NB4 (cell line): ENCODE results near the gene VPS13C.

Experiments used
- DNase-seq: peaks from one replicate; pipeline ENCODE4 v3.0.0; 2010; ENCODE audit warnings: low read depth
- H3K4me3 ChIP-seq: one replicate; pipeline ENCODE4 v1.5.1; 2011; ENCODE audit warnings: mild to moderate bottlenecking, low read depth, low read length, moderate library complexity
- CTCF ChIP-seq: IDR thresholded peaks from one replicate; pipeline ENCODE4 v1.5.1; 2012; ENCODE audit warnings: low read depth, low read length
- MAX ChIP-seq: IDR thresholded peaks from 2 replicates; pipeline ENCODE4 v1.6.1; 2011; ENCODE audit warnings: low read depth, low read length
- MYC ChIP-seq: IDR thresholded peaks from 2 replicates; pipeline ENCODE4 v1.6.1; 2011; ENCODE audit warnings: low read depth, low read length
- POLR2A ChIP-seq: IDR thresholded peaks from 2 replicates; pipeline ENCODE4 v1.6.1; 2011; ENCODE audit warnings: mild to moderate bottlenecking; ENCODE audit not compliant: insufficient read length; ENCODE audit errors: extremely low read depth

VPS13C gene

DNA sequence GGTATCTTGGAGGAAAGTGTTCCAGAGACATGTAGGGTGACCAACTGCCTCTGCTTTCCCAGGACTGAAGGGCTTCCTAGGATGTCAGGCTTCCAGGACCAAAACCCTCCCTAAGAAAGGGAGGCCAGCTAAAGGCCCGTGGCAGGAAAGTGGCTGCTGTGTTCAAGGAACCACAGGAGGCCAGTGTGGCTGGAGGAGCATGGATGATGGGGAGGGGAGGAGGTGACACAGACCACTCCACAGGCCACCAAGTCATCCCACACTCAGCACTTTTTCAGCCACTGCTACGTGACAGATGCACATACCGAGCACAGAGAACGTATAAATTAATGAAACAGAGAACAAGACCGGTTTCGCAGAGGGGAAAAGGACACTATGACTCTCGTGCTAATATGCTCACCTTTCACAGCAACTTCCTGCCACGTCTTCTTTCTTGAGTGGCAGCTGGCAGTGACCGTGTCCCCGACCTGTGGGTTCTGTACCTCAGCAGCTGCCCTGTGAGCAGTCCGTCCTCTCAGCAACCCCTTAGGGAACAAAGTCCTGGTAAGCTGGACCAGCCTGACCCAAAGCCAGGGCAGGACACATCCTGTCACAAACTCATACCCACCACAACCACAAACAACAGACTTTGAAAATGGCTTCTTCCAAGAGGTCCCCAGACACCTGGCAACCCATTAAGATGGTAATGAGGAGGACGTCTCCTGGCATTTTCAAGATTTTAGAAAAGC is 244.7 kb downstream of the VPS13C start:
- TF ChIP-seq CTCF: no peak
- no peak for TF ChIP-seq MAX
- no peak for TF ChIP-seq MYC
- no peak for DNase-seq

DNA sequence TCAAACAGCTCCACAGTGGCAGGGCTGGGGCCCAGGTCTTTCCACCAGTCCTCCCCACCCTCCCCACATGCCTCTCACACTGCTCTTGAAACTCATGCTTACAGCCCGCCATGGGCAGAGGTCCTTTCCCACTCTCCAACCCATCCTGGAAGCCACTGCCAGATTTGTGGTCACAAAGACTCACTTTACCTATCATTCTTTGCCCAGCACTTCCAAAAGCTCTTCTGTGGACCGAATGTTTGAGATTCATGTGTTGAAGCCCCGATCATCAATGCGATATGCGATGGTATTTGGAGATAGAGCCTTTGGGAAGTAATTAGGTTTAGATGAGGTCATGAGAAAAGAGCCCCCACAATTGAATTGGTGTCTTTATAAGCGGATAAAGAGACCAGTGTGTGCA is 247.8 kb downstream of the VPS13C start:
- TF ChIP-seq MYC (no peak), CTCF (no peak), POLR2A (no peak), MAX (no peak)
- no peak for DNase-seq
- H3K4me3 ChIP-seq: no peak overlapping the region

More for the DNA sequence above, 244.7 kb downstream of the VPS13C start:
- no peak overlapping the region for H3K4me3 ChIP-seq

- DNase-seq: no peak
- H3K4me3 ChIP-seq: no peak overlapping the region
- TF ChIP-seq MYC: no peak
These were observed 248.3 kb downstream of the VPS13C start for GRCh38 chr15:61811952-61812351.

- no peak overlapping the region for H3K4me3 ChIP-seq
- DNase-seq: no peak
- no peak for TF ChIP-seq CTCF
- TF ChIP-seq POLR2A: no peak
- TF ChIP-seq MYC: no peak
- no peak for TF ChIP-seq MAX
These were observed 251.0 kb downstream of the VPS13C start for GRCh38 chr15:61809216-61809615.

DNA sequence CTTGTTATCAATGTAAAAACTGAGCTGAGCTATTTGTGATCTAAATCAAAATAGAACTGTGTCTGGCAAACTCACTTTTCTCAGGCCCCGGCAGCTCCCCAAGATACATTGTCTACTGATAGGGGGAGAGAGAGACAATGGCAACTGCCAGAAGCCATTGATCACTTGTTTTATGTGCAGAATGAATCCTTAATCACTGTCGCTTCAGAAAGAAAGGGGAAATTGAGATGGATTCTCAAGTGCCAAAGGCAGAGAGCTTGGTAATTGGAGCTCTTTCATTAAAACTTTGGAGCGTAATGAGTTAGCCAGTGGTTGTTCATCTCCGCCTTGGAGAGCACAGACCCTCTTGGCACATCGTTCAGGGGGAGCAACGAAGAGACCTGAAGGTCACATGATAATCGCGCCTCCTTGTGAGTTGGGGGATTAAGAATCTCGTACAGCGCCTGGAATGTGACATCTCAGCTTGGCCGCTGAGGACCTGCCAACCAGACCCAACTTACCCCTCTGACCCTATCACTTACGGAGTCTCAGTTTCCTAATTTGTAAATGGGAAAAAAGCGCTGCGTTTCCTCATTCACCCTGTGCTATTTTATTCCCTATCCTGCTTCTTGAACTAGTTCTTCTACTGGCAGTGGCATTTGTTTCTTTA is 252.8 kb downstream of the VPS13C start:
- no peak for DNase-seq
- no peak overlapping the region for H3K4me3 ChIP-seq
- TF ChIP-seq POLR2A (no peak), MYC (no peak), MAX (no peak)
